RPMI7951 (cell line): ENCODE results near the gene PIP5K1A. TPM values are rescaled to one million over a fixed set of nuclear protein-coding genes. Genes with fewer than 3 reads are reported as not detected.
A peak's percentile ranks its signal among the peaks of the same experiment; 100 is the strongest.
"Not testable (repeated sequence)": the region's sequence is repeated elsewhere in the genome, so short reads cannot be mapped to it uniquely, and the experiment has no call there.

Source experiments
- DNase-seq: peaks from one replicate; pipeline ENCODE4 v3.0.0-alpha.2; 2012; ENCODE audit warnings: low read depth
- total RNA-seq: library from RNA; depleted of rRNA; stranded (reverse); fragments of >200 nt; shearing (Covaris generic); gene quantifications from 2 replicates; pipeline ENCODE4 v1.2.3, GENCODE V29; 2014

The PIP5K1A gene
- total RNA-seq, 1 experiment from 2014 or later, result 39.5 TPM

GRCh38 chr1:151254217-151255213 lies 56.2 kb downstream of the PIP5K1A start, which contains the start of gene PSMD4:
PSMD4 (plus strand) TSS chr1:151254734; CDS start chr1:151254783, 49 bp downstream.
- DNase-seq, result peak; percentile 96

- DNase-seq, result no peak
Measured at GRCh38 chr1:151255381-151255780, 57.0 kb downstream of the PIP5K1A start.

- no peak for DNase-seq
Measured at GRCh38 chr1:151259351-151259750, 61.0 kb downstream of the PIP5K1A start.

GRCh38 chr1:151265446-151266236 lies 67.3 kb downstream of the PIP5K1A start:
- DNase-seq, result no peak

- no peak for DNase-seq
Measured at GRCh38 chr1:151266315-151266714, 68.0 kb downstream of the PIP5K1A start.

- no peak for DNase-seq
Measured at GRCh38 chr1:151266821-151267220, 68.5 kb downstream of the PIP5K1A start.

GRCh38 chr1:151267760-151268159 lies 69.4 kb downstream of the PIP5K1A start:
- no peak for DNase-seq

- no peak for DNase-seq
Measured at GRCh38 chr1:151273924-151274466, 75.6 kb downstream of the PIP5K1A start.

- DNase-seq, result not testable (repeated sequence)
Measured at GRCh38 chr1:151275341-151275740, 77.0 kb downstream of the PIP5K1A start.

- no peak for DNase-seq
Measured at GRCh38 chr1:151277249-151277648, 78.9 kb downstream of the PIP5K1A start.

GRCh38 chr1:151281225-151281968 lies 83.0 kb downstream of the PIP5K1A start:
- peak; percentile 98 for DNase-seq

- DNase-seq, result peak; percentile 100
Measured at GRCh38 chr1:151281969-151282882, 83.9 kb downstream of the PIP5K1A start, which contains the start of gene ZNF687. ZNF687 (plus strand) TSS chr1:151282299; CDS start chr1:151286292, 3,993 bp downstream.

- no peak for DNase-seq
Measured at GRCh38 chr1:151282883-151283725, 84.8 kb downstream of the PIP5K1A start.

GRCh38 chr1:151284013-151284577 lies 85.7 kb downstream of the PIP5K1A start:
- DNase-seq, result no peak

GRCh38 chr1:151286619-151287340 lies 88.4 kb downstream of the PIP5K1A start:
- no peak for DNase-seq

GRCh38 chr1:151287341-151287699 lies 89.0 kb downstream of the PIP5K1A start:
- no peak for DNase-seq

GRCh38 chr1:151287767-151288500 lies 89.6 kb downstream of the PIP5K1A start:
- no peak for DNase-seq

GRCh38 chr1:151288502-151288901 lies 90.2 kb downstream of the PIP5K1A start:
- DNase-seq, result no peak
